HepG2 (cell line): ENCODE measurements around the gene PPP1R7. TPM values are rescaled to one million over a fixed set of nuclear protein-coding genes. Genes with fewer than 3 reads are reported as not detected.
A peak's percentile ranks its signal among the peaks of the same experiment; 100 is the strongest.

ENCODE experiments used
- AKAP8 ChIP-seq: sonication (generic); formaldehyde crosslinking; IDR thresholded peaks from 2 replicates; pipeline ENCODE4 v1.5.1; 2020; ENCODE audit warnings: mild to moderate bottlenecking, missing genetic modification reagents
- ARID2 ChIP-seq: sonication (generic); formaldehyde crosslinking; IDR thresholded peaks from 2 replicates; pipeline ENCODE4 v1.8.1; 2022; ENCODE audit warnings: mild to moderate bottlenecking, missing genetic modification reagents, borderline replicate concordance
- CENPBD1 ChIP-seq: sonication (generic); formaldehyde crosslinking; IDR thresholded peaks from 2 replicates; pipeline ENCODE4 v1.8.0; 2022; ENCODE audit warnings: missing genetic modification reagents, low read depth, mild to moderate bottlenecking, borderline replicate concordance
- FLYWCH1 ChIP-seq: sonication (generic); formaldehyde crosslinking; IDR thresholded peaks from 2 replicates; pipeline ENCODE4 v1.8.1; 2023; ENCODE audit warnings: mild to moderate bottlenecking, missing genetic modification reagents
- HNF4G ChIP-seq, 2 experiments: sonication (generic) in 1 of 2; formaldehyde crosslinking in 1 of 2; IDR thresholded peaks; 2 replicates each; pipeline versions ENCODE4 v1.4.0 to v1.6.1; 2011 to 2020; ENCODE audit warnings: borderline replicate concordance in 2 of 2, low read depth in 2 of 2, mild to moderate bottlenecking in 2 of 2, low read length in 1 of 2, missing genetic modification reagents in 1 of 2, moderate library complexity in 1 of 2
- HNRNPH1 ChIP-seq: fragments of 200-400 bp; formaldehyde crosslinking; optimal IDR thresholded peaks from 2 replicates; pipeline ENCODE3; 2017; ENCODE audit warnings: mild to moderate bottlenecking, low read depth, low read length
- SIN3B ChIP-seq: fragments of 150-350 bp; IDR thresholded peaks from 2 replicates; pipeline ENCODE4 v1.6.1; 2014; ENCODE audit warnings: low read length
- SPEN ChIP-seq: sonication (generic); formaldehyde crosslinking; IDR thresholded peaks from 2 replicates; pipeline ENCODE4 v1.5.1; 2020; ENCODE audit warnings: low read depth, mild to moderate bottlenecking, missing genetic modification reagents
- ZFY ChIP-seq: sonication (generic); formaldehyde crosslinking; IDR thresholded peaks from 2 replicates; pipeline ENCODE4 v1.4.0; 2020; ENCODE audit warnings: missing genetic modification reagents
- ZHX2 ChIP-seq, 2 experiments: sonication (generic) in 1 of 2; formaldehyde crosslinking in 1 of 2; IDR thresholded peaks; 2 replicates each; pipeline versions ENCODE4 v1.6.1 to v1.9.0; 2014 to 2022; ENCODE audit warnings: antibody characterized with exemption in 1 of 2, borderline replicate concordance in 1 of 2, inconsistent platforms in 1 of 2, low read depth in 1 of 2, missing genetic modification reagents in 1 of 2
- ZNF318 ChIP-seq: sonication (generic); formaldehyde crosslinking; IDR thresholded peaks from 2 replicates; pipeline ENCODE4 v1.4.0; 2020; ENCODE audit warnings: mild to moderate bottlenecking, missing genetic modification reagents
- ZNF83 ChIP-seq: sonication (generic); formaldehyde crosslinking; IDR thresholded peaks from 2 replicates; pipeline ENCODE4 v1.4.0; 2020; ENCODE audit warnings: missing genetic modification reagents, mild to moderate bottlenecking, borderline replicate concordance
- polyA plus RNA-seq, 8 experiments: library from polyadenylated mRNA; depleted of rRNA in 3 of 8; stranded (reverse) in 7 of 8; unstranded in 1 of 8; fragments of >200 nt; fragmentation: Illumina TruSeq in 4 of 8; extraction: Trizol in 4 of 8; gene quantifications; 2 replicates each; pipeline versions ENCODE4 v1.2.1 to v1.2.3, GENCODE V29; 2011 to 2016; ENCODE audit warnings: low read depth in 4 of 8, missing spikeins in 1 of 8, mixed read lengths in 1 of 8; ENCODE audit not compliant: insufficient read depth in 1 of 8
- total RNA-seq, 5 experiments: library from RNA; depleted of rRNA; stranded (reverse); fragments of >200 nt; fragmentation: Illumina TruSeq; extraction: Trizol; gene quantifications; 2 replicates each; pipeline ENCODE4 v1.2.3, GENCODE V29; 2016; ENCODE audit warnings: low read depth in 1 of 5

Gene PPP1R7
- total and polyA plus RNA-seq, 2 of the 13 experiments (the other 11 are each of a cell fraction or from before 2014, with no cell fraction given) = 33.3 to 67.9 TPM

DNA sequence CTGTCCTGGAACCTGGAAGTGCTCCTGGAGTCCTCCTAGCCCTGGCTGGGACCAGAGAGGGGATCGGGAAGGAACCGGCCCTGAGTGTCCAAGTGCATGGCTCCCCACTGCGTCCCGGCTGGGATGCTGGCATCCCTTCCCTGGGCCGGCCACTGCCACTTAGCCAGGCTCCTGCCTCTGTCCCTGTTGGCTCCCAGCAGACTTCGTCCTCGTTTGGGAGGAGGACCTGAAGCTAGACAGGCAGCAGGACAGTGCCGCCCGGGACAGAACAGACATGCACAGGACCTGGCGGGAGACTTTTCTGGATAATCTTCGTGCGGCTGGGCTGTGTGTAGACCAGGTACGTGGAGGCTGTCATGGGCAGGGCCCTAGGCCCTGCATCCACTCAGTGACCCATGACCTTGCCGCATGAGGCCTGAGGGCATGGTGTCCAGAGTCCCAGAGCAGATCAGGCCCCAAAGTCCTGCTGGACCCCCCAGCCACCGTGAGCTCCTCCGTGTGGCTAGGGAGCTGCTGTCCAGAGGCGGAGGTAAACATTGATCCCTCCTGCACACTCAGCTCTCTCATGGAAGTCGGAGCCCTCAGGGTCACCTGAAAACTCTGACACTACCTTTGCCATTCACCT lies 45.4 kb downstream of the PPP1R7 start (continued):
- TF ChIP-seq ZNF318 (no peak), ZHX2 (IDR thresholded peaks at IDR 0.05; ENCODE audit: low read depth) (no peak), ZHX2 (CRISPR knock-in tag; IDR thresholded peaks at IDR 0.05; ENCODE audit: borderline replicate concordance) (no peak), ARID2 (CRISPR knock-in tag) (no peak), CENPBD1 (CRISPR knock-in tag) (no peak), ZNF83 (no peak), SPEN (0 out of 2 replicates have a peak, but pooled peaks have one; percentile 25), ZFY (CRISPR knock-in tag) (no peak), AKAP8 (CRISPR knock-in tag) (0 out of 2 replicates have a peak, but pooled peaks have one; percentile 37), FLYWCH1 (CRISPR knock-in tag) (no peak), SIN3B (no peak), HNF4G (IDR thresholded peaks at IDR 0.05; ENCODE audit: borderline replicate concordance, low read depth, low read length) (no peak), HNF4G (CRISPR knock-in tag; IDR thresholded peaks at IDR 0.05; ENCODE audit: borderline replicate concordance, low read depth) (no peak), HNRNPH1 (no peak)
